ENCODE results near the gene SDK2. TPM values are rescaled to one million over a fixed set of nuclear protein-coding genes. Genes with fewer than 3 reads are reported as not detected.

Gene SDK2
- total and polyA plus RNA-seq, 2 experiments from 2014 or later: 0.74 to 5.1 TPM

GRCh38 chr17:73397278-73397826, 246.9 kb downstream of the SDK2 start:
- Histone ChIP-seq H3K27me3 (ENCODE audit: insufficient read depth) (no peaks in the 10 kb centered on the region), H2AFZ (no peak overlapping the region), H3K36me3 (ENCODE audit: insufficient read depth) (no peaks in the 10 kb centered on the region), H3K79me2 (replicated peaks; ENCODE audit: insufficient read depth) (no peaks in the 10 kb centered on the region), H3K9me2 (ENCODE audit: insufficient read depth) (no peaks in the 10 kb centered on the region), H3K27ac (ENCODE audit: low read depth) (no peak overlapping the region), H3K4me3 (no peak overlapping the region), H3K4me2 (no peak overlapping the region), H3K4me1 (ENCODE audit: insufficient read depth) (no peaks in the 10 kb centered on the region), H4K20me1 (replicated peaks; ENCODE audit: insufficient read depth) (no peaks in the 10 kb centered on the region), H3F3A (replicated peaks; ENCODE audit: low read depth) (no peaks in the 10 kb centered on the region)
- no peak for TF ChIP-seq ZNF114 (CRISPR knock-in tag; IDR thresholded peaks at IDR 0.05)
- TF ChIP-seq CREB1 (CRISPR knock-in tag; IDR thresholded peaks at IDR 0.05; ENCODE audit: low read depth): no peak
- TF ChIP-seq POLR2AphosphoS5 (IDR thresholded peaks at IDR 0.05; ENCODE audit: low read depth): no peak
- H3K9me3 Mint-ChIP-seq: no peaks in the 10 kb centered on the region
- H3K27ac Mint-ChIP-seq: no peak overlapping the region
- H3K4me3 Mint-ChIP-seq: no peak overlapping the region
- DNase-seq (ENCODE audit: low spot score) (no peak), ATAC-seq (no peak)
- H3K36me3 Mint-ChIP-seq (ENCODE audit: low read depth): no peaks in the 10 kb centered on the region
- peaks cover 12% of the 10 kb centered on the region for H3K27me3 Mint-ChIP-seq (ENCODE audit: insufficient read depth, low read depth, poor library complexity)
- H3K4me1 Mint-ChIP-seq: no peaks in the 10 kb centered on the region

GRCh38 chr17:73396431-73397277, 247.6 kb downstream of the SDK2 start:
- no peaks in the 10 kb centered on the region for H3K36me3 ChIP-seq (ENCODE audit: insufficient read depth)
- no peak overlapping the region for H3K4me2 ChIP-seq
- no peaks in the 10 kb centered on the region for H3K27me3 ChIP-seq (ENCODE audit: insufficient read depth)
- no peaks in the 10 kb centered on the region for H3K79me2 ChIP-seq (replicated peaks; ENCODE audit: insufficient read depth)
- H3K9me3 Mint-ChIP-seq: no peaks in the 10 kb centered on the region
- H3K4me3 Mint-ChIP-seq: no peak overlapping the region
- H3F3A ChIP-seq (replicated peaks; ENCODE audit: low read depth): no peaks in the 10 kb centered on the region
- no peak overlapping the region for H3K27ac ChIP-seq (ENCODE audit: low read depth)
- no peak overlapping the region for H3K27ac Mint-ChIP-seq
- H3K27me3 Mint-ChIP-seq (ENCODE audit: insufficient read depth, low read depth, poor library complexity): peaks cover 12% of the 10 kb centered on the region
- ATAC-seq: no peak
- H3K4me3 ChIP-seq: no peak overlapping the region
- no peaks in the 10 kb centered on the region for H3K4me1 ChIP-seq (ENCODE audit: insufficient read depth)
- no peaks in the 10 kb centered on the region for H3K9me2 ChIP-seq (ENCODE audit: insufficient read depth)
- H3K36me3 Mint-ChIP-seq (ENCODE audit: low read depth): no peaks in the 10 kb centered on the region
- DNase-seq (ENCODE audit: low spot score): no peak
- no peaks in the 10 kb centered on the region; the same call in 2 of the 3 replicates for H3K4me1 Mint-ChIP-seq
- no peak overlapping the region for H2AFZ ChIP-seq
- H4K20me1 ChIP-seq (replicated peaks; ENCODE audit: insufficient read depth): no peaks in the 10 kb centered on the region
- TF ChIP-seq ETS1 (IDR thresholded peaks at IDR 0.05) (no peak), JUNB (IDR thresholded peaks at IDR 0.05; ENCODE audit: unreplicated experiment) (no peak), REST (IDR thresholded peaks at IDR 0.05; ENCODE audit: unreplicated experiment) (no peak), EZH2 (IDR thresholded peaks at IDR 0.05; ENCODE audit: low read depth, unreplicated experiment) (no peak), CTCF (conservative IDR thresholded peaks at IDR 0.05; ENCODE audit: low read depth in 2 of 2) (no peak), ZNF114 (CRISPR knock-in tag; IDR thresholded peaks at IDR 0.05) (no peak), CREB1 (CRISPR knock-in tag; IDR thresholded peaks at IDR 0.05; ENCODE audit: low read depth) (no peak), POLR2AphosphoS5 (IDR thresholded peaks at IDR 0.05; ENCODE audit: low read depth) (no peak), ZNF331 (CRISPR knock-in tag; IDR thresholded peaks at IDR 0.05; ENCODE audit: low read depth) (no peak)
